ENCODE measurements around the gene TSPAN3.

Gene TSPAN3

GRCh38 chr15:77075528-77075927 lies 4.6 kb upstream of the TSPAN3 start:
- TF ChIP-seq JUND (IDR thresholded peaks at IDR 0.05; ENCODE audit: low read depth) = no peak
- peak in 1 of 2 experiments; percentile 68 for DNase-seq (ENCODE audit: low read depth in 1 of 2, low spot score in 1 of 2)
- in situ Hi-C loops (cut with HindIII; ENCODE audit: low pct_unique_long_range_greater_than_20kb, low sequenced_read_pairs) = no loop called here

DNA sequence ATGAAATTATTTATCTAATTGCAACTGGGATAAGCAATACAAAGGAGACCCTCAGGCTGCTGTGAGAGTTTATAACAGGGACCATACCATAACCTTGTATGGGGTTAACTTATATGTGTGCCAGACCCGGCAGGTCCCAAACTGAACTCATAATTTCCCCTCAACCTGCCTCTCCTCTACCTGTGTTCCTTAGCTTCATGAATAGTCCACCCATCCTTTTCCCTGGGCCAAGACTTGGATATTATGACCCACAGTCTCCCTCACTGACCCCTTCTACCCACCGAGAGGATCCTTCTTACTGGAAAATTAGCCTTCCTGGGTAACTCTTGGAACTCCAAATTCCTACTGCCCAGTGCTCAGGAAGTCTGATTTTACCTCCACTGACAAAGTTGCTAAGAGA lies 3.4 kb upstream of the TSPAN3 start:
- in situ Hi-C loops (cut with HindIII; ENCODE audit: low pct_unique_long_range_greater_than_20kb, low sequenced_read_pairs) = no loop called here
- TF ChIP-seq JUND (IDR thresholded peaks at IDR 0.05; ENCODE audit: low read depth) = no peak
- no peak for DNase-seq (ENCODE audit: low read depth in 1 of 2, low spot score in 1 of 2)

DNA sequence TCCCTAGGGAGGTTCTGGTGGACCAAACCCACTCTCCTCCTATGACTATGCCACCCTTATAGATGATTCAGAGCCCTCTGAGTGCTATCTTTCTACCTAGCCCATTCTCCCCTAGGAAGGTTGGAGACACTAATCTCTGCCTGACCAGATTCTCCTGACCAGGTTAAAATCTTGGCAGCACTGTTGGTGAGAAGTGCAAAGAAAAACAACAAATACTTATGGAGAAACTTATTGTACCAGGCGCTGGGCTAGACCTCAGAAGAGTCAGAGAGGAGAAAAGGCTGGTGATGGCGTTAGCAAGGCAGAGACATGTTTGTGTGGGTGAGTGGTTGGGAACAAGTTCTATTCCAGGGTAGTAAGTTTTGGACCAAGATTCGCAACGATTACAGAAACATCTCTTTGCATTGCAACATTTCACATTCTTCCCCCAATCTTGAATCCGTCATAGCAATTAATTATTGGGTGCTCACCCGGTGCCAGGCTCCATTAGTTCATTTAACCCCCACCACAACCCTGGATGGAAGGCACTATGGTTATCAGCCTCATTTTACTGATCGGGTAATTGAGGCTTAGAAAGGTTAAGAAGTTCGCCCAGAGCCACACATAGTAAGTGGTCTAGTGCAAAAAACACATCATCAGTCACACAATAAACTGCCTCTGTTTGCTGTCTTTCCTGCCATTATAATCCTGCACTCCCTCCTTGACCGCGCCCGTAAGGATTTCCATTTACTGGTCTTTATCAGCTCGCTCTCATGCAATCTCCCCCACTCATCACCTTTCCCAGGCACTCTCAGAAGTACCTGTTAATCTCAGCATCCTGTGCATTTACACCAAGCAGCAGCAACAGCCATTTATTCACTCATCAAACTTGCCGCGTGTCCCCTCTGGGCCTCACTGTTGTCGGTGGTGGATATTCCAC lies 655 bp upstream of the TSPAN3 start:
- no peak for DNase-seq (ENCODE audit: low read depth in 1 of 2, low spot score in 1 of 2)
- in situ Hi-C loops (cut with HindIII; ENCODE audit: low pct_unique_long_range_greater_than_20kb, low sequenced_read_pairs) = no loop called here
- no peak for TF ChIP-seq JUND (IDR thresholded peaks at IDR 0.05; ENCODE audit: low read depth)

DNA sequence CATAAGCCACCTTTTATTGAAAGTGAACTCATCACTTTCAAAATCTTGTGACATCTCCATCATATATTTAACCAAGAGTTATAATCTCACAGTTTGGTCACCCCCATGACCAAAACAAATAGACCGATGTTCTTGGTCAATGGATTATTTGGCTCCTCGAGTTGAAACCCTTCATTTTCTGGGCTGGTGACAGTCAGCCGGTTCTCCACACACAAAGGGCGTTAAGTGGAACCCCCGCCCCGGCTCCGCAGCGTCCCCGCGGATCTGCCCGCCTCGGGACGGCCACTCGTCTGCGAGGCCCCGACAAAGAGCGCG lies 772 bp downstream of the TSPAN3 start:
- in situ Hi-C loops (cut with HindIII; ENCODE audit: low pct_unique_long_range_greater_than_20kb, low sequenced_read_pairs) = no loop called here
- no peak for TF ChIP-seq JUND (IDR thresholded peaks at IDR 0.05; ENCODE audit: low read depth)

GRCh38 chr15:77069521-77070121 lies 1.3 kb downstream of the TSPAN3 start:
- in situ Hi-C loops (cut with HindIII; ENCODE audit: low pct_unique_long_range_greater_than_20kb, low sequenced_read_pairs) = no loop called here
- DNase-seq (ENCODE audit: low read depth in 1 of 2, low spot score in 1 of 2) = peak in 1 of 2 experiments; percentile 19
- TF ChIP-seq JUND (IDR thresholded peaks at IDR 0.05; ENCODE audit: low read depth) = no peak

More for the DNA sequence above, 772 bp downstream of the TSPAN3 start:
- no peak for DNase-seq (ENCODE audit: low read depth in 1 of 2, low spot score in 1 of 2)

GRCh38 chr15:77068633-77069032 lies 2.3 kb downstream of the TSPAN3 start:
- no peak for TF ChIP-seq JUND (IDR thresholded peaks at IDR 0.05; ENCODE audit: low read depth)
- no peak for DNase-seq (ENCODE audit: low read depth in 1 of 2, low spot score in 1 of 2)
- in situ Hi-C loops (cut with HindIII; ENCODE audit: low pct_unique_long_range_greater_than_20kb, low sequenced_read_pairs) = no loop called here

GRCh38 chr15:77067691-77068367 lies 3.1 kb downstream of the TSPAN3 start:
- in situ Hi-C loops (cut with HindIII; ENCODE audit: low pct_unique_long_range_greater_than_20kb, low sequenced_read_pairs) = no loop called here
- no peak for TF ChIP-seq JUND (IDR thresholded peaks at IDR 0.05; ENCODE audit: low read depth)
- no peak for DNase-seq (ENCODE audit: low read depth in 1 of 2, low spot score in 1 of 2)

GRCh38 chr15:77066971-77067690 lies 3.8 kb downstream of the TSPAN3 start:
- in situ Hi-C loops (cut with HindIII; ENCODE audit: low pct_unique_long_range_greater_than_20kb, low sequenced_read_pairs) = no loop called here
- no peak for TF ChIP-seq JUND (IDR thresholded peaks at IDR 0.05; ENCODE audit: low read depth)
- DNase-seq (ENCODE audit: low read depth in 1 of 2, low spot score in 1 of 2) = peak in 1 of 2 experiments; percentile 15

GRCh38 chr15:77064539-77065308 lies 6.2 kb downstream of the TSPAN3 start:
- no peak for TF ChIP-seq JUND (IDR thresholded peaks at IDR 0.05; ENCODE audit: low read depth)
- no peak for DNase-seq (ENCODE audit: low read depth in 1 of 2, low spot score in 1 of 2)
- in situ Hi-C loops (cut with HindIII; ENCODE audit: low pct_unique_long_range_greater_than_20kb, low sequenced_read_pairs) = no loop called here

GRCh38 chr15:77064063-77064462 lies 6.8 kb downstream of the TSPAN3 start:
- TF ChIP-seq JUND (IDR thresholded peaks at IDR 0.05; ENCODE audit: low read depth) = no peak
- in situ Hi-C loops (cut with HindIII; ENCODE audit: low pct_unique_long_range_greater_than_20kb, low sequenced_read_pairs) = no loop called here
- DNase-seq (ENCODE audit: low read depth in 1 of 2, low spot score in 1 of 2) = no peak

DNA sequence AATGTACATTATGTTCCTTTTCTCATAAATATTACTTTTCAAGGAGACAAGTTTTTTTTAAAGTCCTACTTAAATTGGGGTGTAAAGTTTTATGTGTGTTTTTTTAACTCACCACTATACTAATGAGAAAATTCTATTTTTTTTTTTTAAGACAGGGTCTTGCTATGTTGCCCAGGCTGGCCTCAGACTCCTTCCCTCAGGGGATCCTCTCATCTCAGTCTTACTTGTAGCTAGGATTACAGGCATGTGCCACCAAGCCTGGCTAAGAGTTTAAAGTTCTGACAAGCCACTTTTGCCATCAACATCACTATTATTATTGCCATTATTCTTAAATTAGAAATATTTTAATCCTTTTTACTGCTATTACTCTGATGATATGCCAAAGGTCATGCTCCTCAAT lies 7.7 kb downstream of the TSPAN3 start:
- TF ChIP-seq JUND (IDR thresholded peaks at IDR 0.05; ENCODE audit: low read depth) = no peak
- in situ Hi-C loops (cut with HindIII; ENCODE audit: low pct_unique_long_range_greater_than_20kb, low sequenced_read_pairs) = no loop called here
- no peak for DNase-seq (ENCODE audit: low read depth in 1 of 2, low spot score in 1 of 2)

GRCh38 chr15:77060546-77060945 lies 10.4 kb downstream of the TSPAN3 start:
- in situ Hi-C loops (cut with HindIII; ENCODE audit: low pct_unique_long_range_greater_than_20kb, low sequenced_read_pairs) = no loop called here
- no peak for TF ChIP-seq JUND (IDR thresholded peaks at IDR 0.05; ENCODE audit: low read depth)
- no peak for DNase-seq (ENCODE audit: low read depth in 1 of 2, low spot score in 1 of 2)

Measured in T47D (cell line).